Mesenchymal stem cell (in vitro differentiated cells and primary cell): ENCODE measurements around the gene VSX2.
A peak's percentile ranks its signal among the peaks of the same experiment; 100 is the strongest.

Experiments used
- DNase-seq: peaks from one replicate; pipeline ENCODE4 v3.0.0-alpha.2; 2013
- H2AFZ ChIP-seq: one replicate; pipeline ENCODE4 v1.6.1; 2013; ENCODE audit warnings: low read depth, mild to moderate bottlenecking, control low read depth, inconsistent platforms, low read length, moderate library complexity
- H2AK5ac ChIP-seq: 2 replicates; pipeline ENCODE4 v1.6.1; 2013; ENCODE audit warnings: low read length, moderate library complexity, mild to moderate bottlenecking, inconsistent platforms; ENCODE audit not compliant: severe bottlenecking
- H2BK120ac ChIP-seq: one replicate; pipeline ENCODE4 v1.6.1; 2013; ENCODE audit warnings: low read depth, mild to moderate bottlenecking, inconsistent platforms, low read length, moderate library complexity
- H2BK12ac ChIP-seq, 2 experiments: one replicate each; pipeline ENCODE4 v1.6.1; 2013; ENCODE audit warnings: inconsistent platforms in 2 of 2, low read length in 2 of 2, mild to moderate bottlenecking in 2 of 2, moderate library complexity in 2 of 2, control low read depth in 1 of 2
- H2BK15ac ChIP-seq: one replicate; pipeline ENCODE4 v1.6.1; 2013; ENCODE audit warnings: mild to moderate bottlenecking, low read depth, inconsistent platforms; ENCODE audit not compliant: poor library complexity, severe bottlenecking
- H2BK5ac ChIP-seq: 2 replicates; pipeline ENCODE4 v1.6.1; 2013; ENCODE audit warnings: low read depth, mild to moderate bottlenecking, low read length, control low read depth, inconsistent platforms; ENCODE audit not compliant: poor library complexity, severe bottlenecking
- H3K14ac ChIP-seq, 2 experiments: one replicate each; pipeline ENCODE4 v1.6.1; 2013; ENCODE audit warnings: inconsistent platforms in 2 of 2, low read length in 2 of 2, control low read depth in 1 of 2, mild to moderate bottlenecking in 1 of 2, moderate library complexity in 1 of 2
- H3K18ac ChIP-seq, 2 experiments: one replicate each; pipeline ENCODE4 v1.6.1; 2013; ENCODE audit warnings: inconsistent platforms in 2 of 2, low read length in 2 of 2, control low read depth in 1 of 2, low read depth in 1 of 2, mild to moderate bottlenecking in 1 of 2
- H3K23ac ChIP-seq, 2 experiments: one replicate each; pipeline ENCODE4 v1.6.1; 2013; ENCODE audit warnings: inconsistent platforms in 2 of 2, low read length in 2 of 2, mild to moderate bottlenecking in 2 of 2, moderate library complexity in 2 of 2, control low read depth in 1 of 2
- H3K27ac ChIP-seq: 2 replicates; pipeline ENCODE4 v1.5.1; 2013; ENCODE audit warnings: mild to moderate bottlenecking, moderate library complexity, low read length, control low read depth, inconsistent platforms; ENCODE audit not compliant: poor library complexity, severe bottlenecking
- H3K27me3 ChIP-seq, 2 experiments: 2 replicates each; pipeline versions ENCODE4 v1.6.1 to v1.7.0; 2013; ENCODE audit warnings: low read length in 2 of 2, mild to moderate bottlenecking in 2 of 2, moderate library complexity in 2 of 2, control low read depth in 1 of 2, inconsistent platforms in 1 of 2; ENCODE audit not compliant: control insufficient read depth in 1 of 2, insufficient read depth in 1 of 2
- H3K36me3 ChIP-seq, 2 experiments: 2 replicates each; pipeline versions ENCODE4 v1.6.1 to v1.7.0; 2013; ENCODE audit warnings: low read length in 2 of 2, control low read depth in 1 of 2, inconsistent platforms in 1 of 2, low read depth in 1 of 2, mild to moderate bottlenecking in 1 of 2; ENCODE audit not compliant: insufficient read depth in 2 of 2, control insufficient read depth in 1 of 2
- H3K4ac ChIP-seq, 2 experiments: one replicate each; pipeline ENCODE4 v1.6.1; 2013; ENCODE audit warnings: inconsistent platforms in 2 of 2, low read length in 2 of 2, mild to moderate bottlenecking in 2 of 2, moderate library complexity in 2 of 2, control low read depth in 1 of 2, low read depth in 1 of 2
- H3K4me1 ChIP-seq: 2 replicates; pipeline ENCODE4 v1.6.1; 2013; ENCODE audit warnings: low read depth, low read length, control low read depth; ENCODE audit not compliant: control insufficient read depth, insufficient read depth
- H3K4me2 ChIP-seq: 2 replicates; pipeline ENCODE4 v1.6.1; 2013; ENCODE audit warnings: low read length, mild to moderate bottlenecking, inconsistent platforms; ENCODE audit not compliant: poor library complexity, severe bottlenecking
- H3K4me3 ChIP-seq, 2 experiments: 2 replicates each; pipeline versions ENCODE4 v1.5.1 to v1.7.0; 2013; ENCODE audit warnings: low read length in 2 of 2, mild to moderate bottlenecking in 2 of 2, control low read depth in 1 of 2, low read depth in 1 of 2; ENCODE audit not compliant: insufficient read depth in 1 of 2
- H3K79me1 ChIP-seq: replicated peaks from 2 replicates; pipeline ENCODE4 v1.6.1; 2013; ENCODE audit warnings: mild to moderate bottlenecking, control low read depth, low read length, inconsistent platforms; ENCODE audit not compliant: poor library complexity, severe bottlenecking
- H3K9ac ChIP-seq: 2 replicates; pipeline ENCODE4 v1.7.0; 2013; ENCODE audit warnings: mild to moderate bottlenecking, low read length, moderate library complexity
- H3K9me3 ChIP-seq: 2 replicates; pipeline ENCODE4 v1.7.0; 2013; ENCODE audit warnings: mild to moderate bottlenecking, low read length; ENCODE audit not compliant: control insufficient read depth
- H4K8ac ChIP-seq: one replicate; pipeline ENCODE4 v1.6.1; 2013; ENCODE audit warnings: inconsistent platforms, mild to moderate bottlenecking, low read length, moderate library complexity
- H4K91ac ChIP-seq: one replicate; pipeline ENCODE4 v1.6.1; 2013; ENCODE audit warnings: mild to moderate bottlenecking, low read length, inconsistent platforms
- WGBS: methylation state at CpG from one replicate; pipeline ENCODE4 v1.1.7; 2013; ENCODE audit warnings: mixed read lengths; 5-methylcytosine and 5-hydroxymethylcytosine counted together

VSX2 gene

GRCh38 chr14:74296037-74296467, 56.8 kb downstream of the VSX2 start:
- Histone ChIP-seq H3K18ac (no peak overlapping the region), H2BK120ac (no peak overlapping the region), H3K4me2 (no peak overlapping the region), H3K14ac (no peak overlapping the region), H2BK5ac (no peak overlapping the region), H3K23ac (no peak overlapping the region), H2BK12ac (no peak overlapping the region), H2BK15ac (no peak overlapping the region), H3K27ac (no peak overlapping the region), H4K91ac (no peak overlapping the region), H4K8ac (no peak overlapping the region), H3K9me3 (no peaks in the 10 kb centered on the region), H3K4ac (no peak overlapping the region), H3K36me3 (peaks cover 61 to 68% of the 10 kb centered on the region in 2 experiments), H3K79me1 (peaks cover 55% of the 10 kb centered on the region), H3K4me1 (peaks cover 4% of the 10 kb centered on the region), H2AFZ (no peak overlapping the region), H3K4me3 (no peak overlapping the region), H3K27me3 (no peaks in the 10 kb centered on the region), H2AK5ac (no peak overlapping the region), H3K9ac (no peak overlapping the region)
- no peak for DNase-seq
- 90% methylated on average over 9 of the region's 9 CpGs for WGBS

GRCh38 chr14:74297986-74298385, 58.7 kb downstream of the VSX2 start:
- no peak overlapping the region for H3K23ac ChIP-seq
- H3K4me1 ChIP-seq: peaks cover 9% of the 10 kb centered on the region
- no peak overlapping the region for H2BK120ac ChIP-seq
- H3K4ac ChIP-seq: no peak overlapping the region
- no peak overlapping the region for H2AK5ac ChIP-seq
- DNase-seq: no peak
- peaks cover 45% of the 10 kb centered on the region for H3K79me1 ChIP-seq
- no peak overlapping the region for H2AFZ ChIP-seq
- H3K27ac ChIP-seq: no peak overlapping the region
- no peak overlapping the region for H4K8ac ChIP-seq
- H3K18ac ChIP-seq: no peak overlapping the region
- no peak overlapping the region for H2BK5ac ChIP-seq
- no peak overlapping the region for H2BK15ac ChIP-seq
- no peak overlapping the region for H2BK12ac ChIP-seq
- peak overlapping the region; percentile 3 for H4K91ac ChIP-seq
- WGBS: 97% methylated on average over 10 of the region's 10 CpGs
- no peak overlapping the region for H3K4me2 ChIP-seq
- no peaks in the 10 kb centered on the region for H3K9me3 ChIP-seq
- peaks cover 43 to 49% of the 10 kb centered on the region in 2 experiments for H3K36me3 ChIP-seq
- no peak overlapping the region for H3K4me3 ChIP-seq
- H3K9ac ChIP-seq: no peak overlapping the region
- H3K14ac ChIP-seq: no peak overlapping the region
- H3K27me3 ChIP-seq: no peaks in the 10 kb centered on the region

GRCh38 chr14:74299061-74299545, 59.9 kb downstream of the VSX2 start:
- no peak overlapping the region for H2BK15ac ChIP-seq
- no peak overlapping the region for H4K91ac ChIP-seq
- H3K9ac ChIP-seq: peak overlapping the region; percentile 73
- no peak overlapping the region for H3K23ac ChIP-seq
- no peak overlapping the region for H2AK5ac ChIP-seq
- H3K79me1 ChIP-seq: peaks cover 38% of the 10 kb centered on the region
- no peak overlapping the region for H2BK5ac ChIP-seq
- H4K8ac ChIP-seq: no peak overlapping the region
- no peak overlapping the region for H3K27ac ChIP-seq
- H3K4ac ChIP-seq: no peak overlapping the region
- DNase-seq: no peak
- peak overlapping the region in 1 of 2 experiments; percentile 55 for H3K4me3 ChIP-seq
- H2BK12ac ChIP-seq: no peak overlapping the region
- no peaks in the 10 kb centered on the region for H3K27me3 ChIP-seq
- H3K36me3 ChIP-seq: peaks cover 40 to 46% of the 10 kb centered on the region in 2 experiments
- H2AFZ ChIP-seq: no peak overlapping the region
- WGBS: 80% methylated on average over 10 of the region's 10 CpGs
- H3K14ac ChIP-seq: no peak overlapping the region
- H3K9me3 ChIP-seq: no peaks in the 10 kb centered on the region
- H3K18ac ChIP-seq: no peak overlapping the region
- H2BK120ac ChIP-seq: no peak overlapping the region
- H3K4me1 ChIP-seq: peaks cover 9% of the 10 kb centered on the region
- H3K4me2 ChIP-seq: no peak overlapping the region

- Histone ChIP-seq H2BK15ac (no peak overlapping the region), H3K79me1 (peaks cover 17% of the 10 kb centered on the region), H2AFZ (no peak overlapping the region), H3K27ac (no peak overlapping the region), H3K14ac (no peak overlapping the region), H3K4ac (no peak overlapping the region), H3K4me3 (peak overlapping the region; percentile 40 to 92), H3K4me2 (peak overlapping the region; percentile 78), H3K18ac (no peak overlapping the region), H4K8ac (no peak overlapping the region), H4K91ac (no peak overlapping the region), H3K27me3 (no peaks in the 10 kb centered on the region), H3K23ac (no peak overlapping the region), H2BK120ac (no peak overlapping the region), H3K9me3 (no peaks in the 10 kb centered on the region), H2BK12ac (no peak overlapping the region), H2BK5ac (no peak overlapping the region), H3K4me1 (peaks cover 9% of the 10 kb centered on the region), H3K36me3 (peaks cover 16 to 22% of the 10 kb centered on the region in 2 experiments), H3K9ac (peak overlapping the region; percentile 93), H2AK5ac (no peak overlapping the region)
- no peak for DNase-seq
- WGBS: 56% methylated on average over 17 of the region's 22 CpGs
Observed at GRCh38 chr14:74301594-74302151, 62.4 kb downstream of the VSX2 start.
